Esophagus mucosa (tissue), 1 donor: Measurements from ENCODE around the gene CABLES2. TPM values are rescaled to one million over a fixed set of nuclear protein-coding genes. Genes with fewer than 3 reads are reported as not detected.

Experiments
- ATAC-seq: fragments of 200-7000 bp; cut with Tn5 transposase; one replicate; pipeline ENCODE4 v1.9.1; 2020
- total RNA-seq: library from RNA; stranded (reverse); gene quantifications from one replicate; pipeline ENCODE4 v1.2.4, GENCODE V29; 2023
- donor health status: DM: yes; HTN: yes; CAD: no.

Gene CABLES2
- total RNA-seq, 1 donor from 2014 or later: 2.4 TPM

- ATAC-seq: no peak
These were observed 36.8 kb downstream of the CABLES2 start for GRCh38 chr20:62370115-62370806.

GRCh38 chr20:62369815-62370114 lies 37.3 kb downstream of the CABLES2 start:
- no peak for ATAC-seq

GRCh38 chr20:62368976-62369814 lies 37.9 kb downstream of the CABLES2 start:
- peak; percentile 30 for ATAC-seq

GRCh38 chr20:62368392-62368975 lies 38.6 kb downstream of the CABLES2 start:
- ATAC-seq: no peak

- no peak for ATAC-seq
These were observed 39.3 kb downstream of the CABLES2 start for GRCh38 chr20:62367633-62368391.

GRCh38 chr20:62367136-62367632 lies 39.9 kb downstream of the CABLES2 start, which contains the start of gene LAMA5:
Gene LAMA5, minus strand, starts transcription at chr20:62367312. Its CDS starts 67 bp downstream, at chr20:62367245.
- ATAC-seq: peak; percentile 5

- peak; percentile 40 for ATAC-seq
These were observed 40.5 kb downstream of the CABLES2 start for GRCh38 chr20:62366370-62367135.

- ATAC-seq: peak; percentile 66
These were observed 41.2 kb downstream of the CABLES2 start for GRCh38 chr20:62365814-62366369.

- peak; percentile 3 for ATAC-seq
These were observed 42.0 kb downstream of the CABLES2 start for GRCh38 chr20:62364911-62365736.

- no peak for ATAC-seq
These were observed 42.9 kb downstream of the CABLES2 start for GRCh38 chr20:62363920-62364851.

GRCh38 chr20:62362991-62363919 lies 43.8 kb downstream of the CABLES2 start:
- no peak for ATAC-seq

- ATAC-seq: no peak
These were observed 44.5 kb downstream of the CABLES2 start for GRCh38 chr20:62362590-62362940.

GRCh38 chr20:62361799-62362589 lies 45.1 kb downstream of the CABLES2 start:
- no peak for ATAC-seq

- ATAC-seq: peak; percentile 9
These were observed 46.0 kb downstream of the CABLES2 start for GRCh38 chr20:62360854-62361798.

- ATAC-seq: peak; percentile 3
These were observed 47.5 kb downstream of the CABLES2 start for GRCh38 chr20:62359491-62360121.

- ATAC-seq: no peak
These were observed 48.0 kb downstream of the CABLES2 start for GRCh38 chr20:62359043-62359490.
